HTR-8/SVneo (cell line): ENCODE results near the gene SH3D19.
A peak's percentile ranks its signal among the peaks of the same experiment; 100 is the strongest.
"Not testable (repeated sequence)": the region's sequence is repeated elsewhere in the genome, so short reads cannot be mapped to it uniquely, and the experiment has no call there.

ENCODE experiments used
- DNase-seq: peaks from one replicate; pipeline ENCODE4 v3.0.0; 2011; ENCODE audit warnings: low spot score, mixed read lengths; ENCODE audit not compliant: insufficient read length
- FAIRE-seq: peaks from 2 replicates; lab custom pipeline; 2011; peaks lifted over from hg19 to GRCh38; lab: Jason Lieb, UNC

The SH3D19 gene

GRCh38 chr4:151117371-151117962 is 207.9 kb downstream of the SH3D19 start:
- peak; percentile 68 for DNase-seq
- no peak for FAIRE-seq

- FAIRE-seq (no peak), DNase-seq (no peak)
These were observed 210.4 kb downstream of the SH3D19 start for GRCh38 chr4:151114986-151115385.

DNA sequence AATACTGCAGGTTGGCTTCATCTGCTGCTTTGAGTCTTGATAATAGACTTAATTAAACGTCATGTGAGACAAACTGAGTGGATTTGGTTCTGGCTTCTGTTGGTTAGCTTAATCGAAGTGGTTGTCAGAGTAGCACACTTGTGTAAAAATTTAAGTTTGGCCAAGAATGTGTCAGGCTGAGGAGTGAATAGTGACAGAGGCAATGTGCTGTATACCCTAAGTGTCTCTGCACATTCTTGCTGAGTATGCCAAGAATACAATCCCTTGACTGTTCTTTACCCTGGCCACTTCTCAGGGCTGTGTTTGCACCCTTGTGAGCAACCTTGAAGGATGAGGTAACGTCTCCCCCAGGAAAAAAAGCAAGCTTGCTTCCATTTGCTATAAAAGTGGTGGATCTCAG is 211.1 kb downstream of the SH3D19 start:
- FAIRE-seq = no peak

GRCh38 chr4:151110236-151110635 is 215.2 kb downstream of the SH3D19 start:
- no peak for FAIRE-seq
- no peak for DNase-seq

More for the DNA sequence above, 211.1 kb downstream of the SH3D19 start:
- no peak for DNase-seq

DNA sequence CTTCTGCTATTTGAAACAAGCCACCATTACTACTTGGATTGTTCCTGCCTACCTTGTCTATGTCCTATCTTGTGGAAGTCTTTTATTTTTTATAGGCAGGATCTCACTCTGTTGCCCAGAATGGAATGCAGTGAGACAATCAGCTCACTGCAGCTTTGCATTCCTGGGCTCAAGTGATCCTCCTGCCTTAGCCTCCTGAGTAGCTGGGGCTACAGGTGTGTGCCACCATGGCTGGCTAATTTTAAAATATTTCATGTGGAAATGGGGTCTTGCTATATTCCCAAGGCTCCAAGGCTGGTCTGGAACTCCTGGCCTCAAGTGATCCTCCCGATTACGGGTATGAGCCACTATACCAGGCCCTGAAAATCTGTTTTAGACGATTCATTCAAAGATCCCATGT is 218.3 kb downstream of the SH3D19 start:
- FAIRE-seq (no peak), DNase-seq (no peak)

DNA sequence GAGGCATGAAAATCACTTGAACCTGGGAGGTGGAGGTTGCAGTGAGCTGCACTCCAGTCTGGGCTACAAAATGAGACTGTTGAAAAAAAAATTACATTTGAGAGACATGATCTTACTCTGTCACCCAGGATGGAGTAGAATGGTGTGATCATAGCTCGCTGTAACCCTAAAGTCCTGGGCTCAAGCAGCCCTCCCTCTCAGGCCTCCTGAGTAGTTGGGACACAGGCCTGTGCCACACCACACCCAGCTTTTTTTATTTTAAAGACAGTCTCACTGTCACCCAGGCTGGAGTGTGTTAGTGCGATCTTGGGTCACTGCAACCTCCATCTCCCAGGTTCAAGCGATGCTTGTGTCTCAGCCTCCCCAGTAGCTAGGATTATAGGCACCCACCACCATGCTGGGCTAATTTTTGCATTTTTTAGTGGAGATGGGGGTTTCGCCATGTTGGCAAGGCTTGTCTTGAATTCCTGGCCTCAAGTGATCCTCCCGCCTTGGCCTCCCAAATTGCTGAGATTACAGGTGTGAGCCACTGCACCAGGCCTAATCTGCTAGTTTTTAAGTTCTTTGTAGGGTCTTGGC is 219.9 kb downstream of the SH3D19 start:
- DNase-seq = no peak
- no peak for FAIRE-seq

GRCh38 chr4:151104621-151105020 is 220.8 kb downstream of the SH3D19 start:
- FAIRE-seq (no peak), DNase-seq (no peak)

DNA sequence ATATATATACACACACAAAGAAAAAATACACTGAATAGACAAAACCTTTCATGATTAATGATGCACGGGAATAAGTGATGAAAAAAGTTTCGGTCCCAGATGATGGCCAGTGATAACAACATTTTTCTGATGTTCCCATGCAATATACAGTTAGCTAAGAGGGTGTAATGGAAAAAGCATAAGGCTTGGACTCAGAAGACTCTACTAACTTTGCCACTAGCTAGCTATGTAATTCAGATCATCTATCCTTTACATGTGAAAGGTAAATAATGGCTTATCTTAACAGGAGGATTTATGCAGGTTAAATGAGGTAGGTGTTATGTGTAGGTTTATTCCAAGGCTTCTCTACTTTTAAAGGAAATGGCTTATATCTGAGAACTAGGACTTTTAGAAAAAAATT is 221.6 kb downstream of the SH3D19 start:
- FAIRE-seq (no peak), DNase-seq (no peak)

GRCh38 chr4:151100531-151100930 is 224.9 kb downstream of the SH3D19 start:
- FAIRE-seq (no peak), DNase-seq (no peak)

- FAIRE-seq = no peak
- no peak for DNase-seq
These were observed 225.4 kb downstream of the SH3D19 start for GRCh38 chr4:151099976-151100417.

- peak; percentile 91 for DNase-seq
- peak; percentile 92 for FAIRE-seq
These were observed 226.0 kb downstream of the SH3D19 start, which contains the start of gene RPS3A for GRCh38 chr4:151099229-151099975. RPS3A (plus strand) TSS chr4:151099628; CDS start chr4:151099653, 25 bp downstream.

GRCh38 chr4:151098979-151099228 is 226.5 kb downstream of the SH3D19 start:
- no peak for DNase-seq
- FAIRE-seq = no peak

DNA sequence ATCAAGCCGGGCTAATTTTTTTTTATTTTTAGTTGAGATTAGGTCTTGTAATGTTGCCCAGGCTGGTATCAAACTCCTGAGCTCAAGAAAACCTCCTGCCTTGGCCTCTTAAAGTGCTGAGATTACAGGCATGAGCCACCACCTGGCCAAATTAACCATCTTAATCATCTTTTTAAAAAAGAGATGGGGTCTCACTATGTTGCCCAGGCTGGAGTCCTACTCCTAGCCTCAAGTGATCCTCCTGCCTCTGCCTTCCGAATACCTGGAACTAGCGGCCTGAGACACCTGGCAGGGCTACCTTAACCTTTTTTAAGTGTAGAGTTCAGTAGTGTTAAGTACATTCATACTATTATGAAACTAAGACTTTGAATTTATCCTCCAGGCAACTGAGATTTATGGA is 227.6 kb downstream of the SH3D19 start:
- no peak for DNase-seq
- FAIRE-seq = no peak

DNA sequence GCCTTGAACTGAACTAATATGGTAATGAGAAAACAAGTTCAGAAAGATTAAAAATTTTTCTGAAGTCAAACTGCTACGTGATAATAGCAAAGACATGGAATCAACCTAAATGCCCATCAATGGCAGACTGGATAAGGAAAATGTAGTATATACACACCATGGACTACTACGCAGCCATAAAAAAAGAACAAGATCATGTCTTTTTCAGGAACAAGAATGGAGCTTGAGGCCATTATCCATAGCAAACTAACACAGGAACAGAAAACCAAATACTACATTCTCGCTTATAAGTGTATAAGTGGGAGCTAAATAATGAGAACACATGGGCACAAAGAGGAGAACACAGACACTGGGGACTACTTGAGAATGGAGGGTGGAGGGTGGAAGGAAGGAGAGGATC is 230.3 kb downstream of the SH3D19 start:
- DNase-seq (no peak), FAIRE-seq (no peak)

DNA sequence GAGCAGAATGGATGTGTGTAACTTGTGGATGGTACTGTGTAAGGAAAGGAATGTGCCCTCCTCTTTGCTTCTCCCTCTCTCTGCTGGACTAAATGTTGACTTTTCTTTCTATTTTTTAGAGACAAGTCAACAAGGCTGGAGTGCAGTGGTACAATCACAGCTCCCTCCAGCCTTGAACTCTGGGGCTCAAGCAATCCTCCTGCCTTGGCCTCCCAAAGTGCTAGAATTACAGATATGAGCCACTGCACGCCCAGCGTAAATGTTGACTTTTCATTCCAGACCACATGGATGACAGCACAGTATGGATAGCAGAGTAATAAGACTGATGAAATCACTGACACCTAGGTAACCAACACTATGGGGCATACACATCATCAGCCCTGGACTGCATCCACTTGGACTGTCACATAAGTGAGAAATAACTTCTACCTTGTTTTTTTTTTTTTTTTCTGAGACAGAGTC is 231.1 kb downstream of the SH3D19 start:
- no peak for DNase-seq
- FAIRE-seq = no peak

- no peak for DNase-seq
- FAIRE-seq = no peak
These were observed 232.2 kb downstream of the SH3D19 start for GRCh38 chr4:151093203-151093602.

- DNase-seq = no peak
- FAIRE-seq = no peak
These were observed 232.9 kb downstream of the SH3D19 start for GRCh38 chr4:151092488-151092887.

- FAIRE-seq = no peak
- no peak for DNase-seq
These were observed 234.4 kb downstream of the SH3D19 start for GRCh38 chr4:151091047-151091446.

GRCh38 chr4:151087467-151087866 is 237.9 kb downstream of the SH3D19 start:
- FAIRE-seq (no peak), DNase-seq (no peak)

GRCh38 chr4:151077978-151078377 is 247.4 kb downstream of the SH3D19 start:
- DNase-seq, FAIRE-seq: not testable (repeated sequence)

- no peak for FAIRE-seq
These were observed 250.9 kb downstream of the SH3D19 start for GRCh38 chr4:151074416-151074916.

More at GRCh38 chr4:151074416-151074916, 250.9 kb downstream of the SH3D19 start:
- DNase-seq = no peak
